IMR-90 (cell line): Measurements from ENCODE around the gene TNS1. TPM values are rescaled to one million over a fixed set of nuclear protein-coding genes. Genes with fewer than 3 reads are reported as not detected.

Source experiments
- ATAC-seq: fragments of 200-7000 bp; cut with Tn5 transposase; 2 replicates; pipeline ENCODE4 v1.9.1; 2020; ENCODE audit warnings: low read depth, mild to moderate bottlenecking, moderate library complexity
- BruUV-seq: library from RNA; stranded (reverse); fragments of 400-500 nt; replicated peaks from 2 replicates; lab custom pipeline; 2021; lab: Mats Ljungman, UMichigan
- CTCF ChIA-PET: fragments of 300-600 bp; formaldehyde crosslinking; extraction: SDS; loops from one replicate; lab custom pipeline; 2021; ENCODE audit warnings: antibody characterized with exemption; lab: Yijun Ruan, JAX
- POLR2A ChIA-PET: fragments of 300-600 bp; sonication (Branson Sonifier 250); formaldehyde crosslinking; loops from one replicate; lab custom pipeline; 2022; ENCODE audit warnings: antibody characterized with exemption; ENCODE audit not compliant: unreplicated experiment; lab: Charles Lee
- DNase-seq: peaks from one replicate; pipeline ENCODE4 v3.0.0; 2013
- H2AFZ ChIP-seq: replicated peaks from 2 replicates; pipeline ENCODE3; 2013; ENCODE audit warnings: low read length, mild to moderate bottlenecking; ENCODE audit not compliant: poor library complexity
- H2AK5ac ChIP-seq: 2 replicates; pipeline ENCODE4 v1.6.1; 2013; ENCODE audit warnings: low read depth, low read length, inconsistent platforms
- H2AK9ac ChIP-seq: replicated peaks from 2 replicates; pipeline ENCODE3; 2013; ENCODE audit warnings: mild to moderate bottlenecking, low read depth, low read length, moderate library complexity; ENCODE audit not compliant: poor library complexity
- H2BK120ac ChIP-seq: 2 replicates; pipeline ENCODE4 v1.6.1; 2013; ENCODE audit warnings: low read depth, low read length, inconsistent platforms
- H2BK15ac ChIP-seq: 3 replicates; pipeline ENCODE4 v1.6.1; 2013; ENCODE audit warnings: low read depth, low read length, inconsistent platforms
- H2BK20ac ChIP-seq: 2 replicates; pipeline ENCODE4 v1.6.1; 2013; ENCODE audit warnings: low read depth, mild to moderate bottlenecking, inconsistent platforms, low read length, moderate library complexity
- H2BK5ac ChIP-seq: 2 replicates; pipeline ENCODE4 v1.6.1; 2013; ENCODE audit warnings: mild to moderate bottlenecking, low read depth, low read length, inconsistent platforms; ENCODE audit not compliant: poor library complexity, severe bottlenecking
- H3K14ac ChIP-seq: replicated peaks from 2 replicates; pipeline ENCODE4 v1.6.1; 2013; ENCODE audit warnings: low read depth, low read length, inconsistent platforms
- H3K18ac ChIP-seq: 2 replicates; pipeline ENCODE4 v1.6.1; 2013; ENCODE audit warnings: low read depth, low read length, control low read depth
- H3K23ac ChIP-seq: 2 replicates; pipeline ENCODE4 v1.6.1; 2013; ENCODE audit warnings: low read depth, low read length, inconsistent platforms
- H3K27ac ChIP-seq: 2 replicates; pipeline ENCODE4 v1.5.1; 2013; ENCODE audit warnings: mild to moderate bottlenecking, control low read depth, low read length; ENCODE audit not compliant: insufficient read depth
- H3K27me3 ChIP-seq: 2 replicates; pipeline ENCODE4 v1.6.1; 2013; ENCODE audit warnings: low read length; ENCODE audit not compliant: control insufficient read depth, insufficient read depth
- H3K36me3 ChIP-seq: 2 replicates; pipeline ENCODE4 v1.6.1; 2013; ENCODE audit warnings: low read length, mixed read lengths; ENCODE audit not compliant: control insufficient read depth, insufficient read depth
- H3K4ac ChIP-seq: 2 replicates; pipeline ENCODE4 v1.6.1; 2013; ENCODE audit warnings: low read depth, low read length, inconsistent platforms
- H3K4me1 ChIP-seq: 2 replicates; pipeline ENCODE4 v1.6.1; 2013; ENCODE audit warnings: low read length, mixed read lengths; ENCODE audit not compliant: control insufficient read depth, insufficient read depth
- H3K4me2 ChIP-seq: 2 replicates; pipeline ENCODE4 v1.6.1; 2013; ENCODE audit warnings: low read depth, mild to moderate bottlenecking, control low read depth, low read length, moderate library complexity
- H3K4me3 ChIP-seq: 2 replicates; pipeline ENCODE4 v1.5.1; 2013; ENCODE audit warnings: low read depth, mild to moderate bottlenecking, control low read depth, low read length, moderate library complexity; ENCODE audit not compliant: insufficient read depth
- H3K56ac ChIP-seq: 2 replicates; pipeline ENCODE4 v1.6.1; 2013; ENCODE audit warnings: low read length, inconsistent platforms; ENCODE audit not compliant: insufficient read depth; ENCODE audit errors: extremely low read depth
- H3K79me1 ChIP-seq, 2 experiments: 2 replicates each; pipeline ENCODE4 v1.6.1; 2013; ENCODE audit warnings: low read length in 2 of 2, inconsistent platforms in 1 of 2, low read depth in 1 of 2
- H3K9ac ChIP-seq: 2 replicates; pipeline ENCODE4 v1.6.1; 2013; ENCODE audit warnings: low read depth, low read length, control low read depth
- H3K9me1 ChIP-seq: 2 replicates; pipeline ENCODE4 v1.6.1; 2013; ENCODE audit warnings: low read length, inconsistent platforms; ENCODE audit not compliant: insufficient read depth
- H3K9me3 ChIP-seq: 2 replicates; pipeline ENCODE4 v1.6.1; 2013; ENCODE audit warnings: low read length; ENCODE audit not compliant: control insufficient read depth, insufficient read depth
- H4K20me1 ChIP-seq: 2 replicates; pipeline ENCODE4 v1.6.1; 2013; ENCODE audit warnings: low read length, inconsistent platforms; ENCODE audit not compliant: insufficient read depth
- H4K5ac ChIP-seq: 2 replicates; pipeline ENCODE4 v1.6.1; 2013; ENCODE audit warnings: mild to moderate bottlenecking, low read depth, low read length, control low read depth
- H4K8ac ChIP-seq, 2 experiments: 2 replicates each; pipeline ENCODE4 v1.6.1; 2013; ENCODE audit warnings: low read depth in 2 of 2, low read length in 2 of 2, control low read depth in 1 of 2, inconsistent platforms in 1 of 2
- H4K91ac ChIP-seq: 2 replicates; pipeline ENCODE4 v1.6.1; 2013; ENCODE audit warnings: low read depth, low read length, inconsistent platforms; ENCODE audit not compliant: insufficient read depth
- BHLHE40 ChIP-seq: fragments of 150-350 bp; IDR thresholded peaks from 2 replicates; pipeline ENCODE4 v1.6.1; 2016; ENCODE audit warnings: mild to moderate bottlenecking, low read depth, low read length
- CEBPB ChIP-seq: IDR thresholded peaks from 2 replicates; pipeline ENCODE4 v1.6.1; 2012; ENCODE audit warnings: low read depth, low read length, improper control_type of control experiment
- MAFK ChIP-seq: IDR thresholded peaks from 2 replicates; pipeline ENCODE4 v1.6.1; 2012; ENCODE audit warnings: low read depth, low read length, improper control_type of control experiment
- NFE2L2 ChIP-seq: fragments of 150-350 bp; IDR thresholded peaks from 2 replicates; pipeline ENCODE4 v1.6.1; 2016; ENCODE audit warnings: low read depth, mild to moderate bottlenecking, low read length
- POLR2A ChIP-seq: IDR thresholded peaks from 2 replicates; pipeline ENCODE4 v1.6.1; 2012; ENCODE audit warnings: mild to moderate bottlenecking, low read depth, low read length
- RAD21 ChIP-seq: IDR thresholded peaks from 2 replicates; pipeline ENCODE4 v1.6.1; 2012; ENCODE audit warnings: low read length, improper control_type of control experiment
- RCOR1 ChIP-seq: IDR thresholded peaks from 2 replicates; pipeline ENCODE4 v1.6.1; 2012; ENCODE audit warnings: mild to moderate bottlenecking, low read length, improper control_type of control experiment; ENCODE audit not compliant: insufficient replicate concordance
- RFX5 ChIP-seq: IDR thresholded peaks from 2 replicates; pipeline ENCODE4 v1.8.0; 2012; ENCODE audit warnings: low read depth, mild to moderate bottlenecking, low read length, moderate library complexity
- SMC3 ChIP-seq: fragments of 150-350 bp; IDR thresholded peaks from 2 replicates; pipeline ENCODE4 v1.6.1; 2016; ENCODE audit warnings: low read depth, mild to moderate bottlenecking, antibody characterized with exemption, low read length, moderate library complexity
- WGBS, 2 experiments: methylation state at CpG; one replicate each; pipeline versions ENCODE4 v1.1.5 to v1.1.7; 2013; ENCODE audit warnings: missing lambda C conversion rate in 2 of 2; ENCODE audit not compliant: insufficient read length in 1 of 2; ENCODE audit errors: extremely low coverage in 2 of 2; 5-methylcytosine and 5-hydroxymethylcytosine counted together
- dilution Hi-C: fragments of 300-500 bp; cut with HindIII; formaldehyde crosslinking; loops from one replicate; pipeline ENCODE4 v1.14.3; 2018; ENCODE audit warnings: low sequenced_read_pairs; ENCODE audit not compliant: unreplicated experiment
- in situ Hi-C: fragments of 300-500 bp; cut with MboI; formaldehyde crosslinking; loops from 3 replicates; pipeline ENCODE4 v1.14.3; 2019; ENCODE audit warnings: low sequenced_read_pairs, inconsistent platforms, mixed read lengths
- intact Hi-C: fragments of 100-400 bp; cut with micrococcal nuclease; formaldehyde crosslinking; loops from 2 replicates; pipeline ENCODE4 v1.10.0; 2022
- polyA plus RNA-seq, 3 experiments: library from polyadenylated mRNA; depleted of rRNA; stranded (reverse); fragments of >200 nt; gene quantifications; 2 replicates each; pipeline ENCODE4 v1.2.3, GENCODE V29; 2012; ENCODE audit warnings: low replicate concordance in 1 of 3
- total RNA-seq: library from RNA; depleted of rRNA; stranded (reverse); fragments of >200 nt; gene quantifications from 2 replicates; pipeline ENCODE4 v1.2.3, GENCODE V29; 2012
- TF ChIP-seq, protein P1 (sequence below): fragments of 150-350 bp; IDR thresholded peaks from 2 replicates; pipeline ENCODE4 v1.6.1; 2016; ENCODE audit warnings: low read depth, mild to moderate bottlenecking, low read length, moderate library complexity, borderline replicate concordance

Gene TNS1
- total and polyA plus RNA-seq, 2 of the 4 experiments (the other 2 are of a cell fraction): 41.1 to 45.2 TPM

DNA sequence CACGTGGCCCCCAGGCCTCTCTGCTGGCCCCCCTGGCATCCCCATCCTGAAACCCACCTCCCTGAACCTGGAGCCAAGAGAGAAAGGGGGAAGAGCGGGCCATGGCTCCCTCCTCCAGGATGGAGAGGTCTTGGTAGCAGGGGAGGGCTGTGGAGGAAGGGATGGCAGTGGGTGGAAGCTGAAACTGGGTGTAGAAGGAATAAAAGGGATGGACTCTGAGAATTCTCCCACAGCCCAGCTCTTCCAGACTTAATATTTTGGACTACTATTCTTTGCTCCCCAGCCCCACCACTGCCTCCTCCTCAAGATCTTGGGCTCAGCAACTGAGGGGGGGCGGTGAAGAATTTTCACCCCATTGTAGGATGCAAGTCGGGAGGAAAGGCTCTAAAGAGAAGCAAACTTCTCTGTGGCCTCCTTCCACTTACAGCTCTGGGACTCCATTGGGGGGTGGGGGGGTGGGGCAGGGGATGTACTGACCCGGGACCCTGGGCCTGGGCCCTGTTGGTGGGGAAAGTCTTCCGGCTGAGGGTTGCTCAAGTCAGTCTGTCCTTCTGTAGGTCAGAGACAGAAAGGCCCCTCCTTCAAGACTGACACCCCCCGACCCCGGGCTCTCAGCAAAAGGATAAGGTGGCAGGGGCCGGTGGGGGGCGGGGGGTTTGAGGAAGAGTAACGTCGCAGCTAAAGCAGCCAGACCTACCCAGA is 501 bp downstream of the TNS1 start:
- BruUV-seq: no TSS peak
- 0% methylated on average over 2 of the region's 12 CpGs; no CpG with 5 or more reads in 1 of the 2 experiments for WGBS, 2 experiments
- TF ChIP-seq RFX5 (no peak), NFE2L2 (no peak), POLR2A (no peak), CEBPB (no peak), RAD21 (no peak), RCOR1 (no peak), MAFK (no peak), SMC3 (no peak), BHLHE40 (no peak)
- TF ChIP-seq, protein P1, sequence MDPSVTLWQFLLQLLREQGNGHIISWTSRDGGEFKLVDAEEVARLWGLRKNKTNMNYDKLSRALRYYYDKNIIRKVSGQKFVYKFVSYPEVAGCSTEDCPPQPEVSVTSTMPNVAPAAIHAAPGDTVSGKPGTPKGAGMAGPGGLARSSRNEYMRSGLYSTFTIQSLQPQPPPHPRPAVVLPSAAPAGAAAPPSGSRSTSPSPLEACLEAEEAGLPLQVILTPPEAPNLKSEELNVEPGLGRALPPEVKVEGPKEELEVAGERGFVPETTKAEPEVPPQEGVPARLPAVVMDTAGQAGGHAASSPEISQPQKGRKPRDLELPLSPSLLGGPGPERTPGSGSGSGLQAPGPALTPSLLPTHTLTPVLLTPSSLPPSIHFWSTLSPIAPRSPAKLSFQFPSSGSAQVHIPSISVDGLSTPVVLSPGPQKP: no peak
- Histone ChIP-seq H4K5ac (peak overlapping the region; percentile 73), H3K4me1 (peaks cover 37% of the 10 kb centered on the region), H3K27me3 (no peaks in the 10 kb centered on the region), H3K27ac (peak overlapping the region; percentile 94), H3K9ac (peak overlapping the region; percentile 95), H4K91ac (peak overlapping the region; percentile 81), H2AK5ac (peak overlapping the region; percentile 95), H2AFZ (peak overlapping the region; percentile 87), H3K79me1 (peaks cover 26 to 73% of the 10 kb centered on the region in 2 experiments), H3K9me1 (peaks cover 21% of the 10 kb centered on the region), H3K4ac (peak overlapping the region; percentile 94), H2BK15ac (no peak overlapping the region; the same call in 2 of the 3 replicates), H2AK9ac (peak overlapping the region; percentile 96), H3K56ac (peak overlapping the region; percentile 35; the same call in 1 of the 2 replicates), H3K36me3 (peaks cover 2% of the 10 kb centered on the region; the same call in 1 of the 2 replicates), H3K4me2 (peak overlapping the region; percentile 93), H4K20me1 (peaks cover 15% of the 10 kb centered on the region; the same call in 1 of the 2 replicates), H2BK5ac (peak overlapping the region; percentile 83), H3K4me3 (peak overlapping the region; percentile 85), H3K18ac (peak overlapping the region; percentile 90), H3K9me3 (no peaks in the 10 kb centered on the region), H2BK120ac (peak overlapping the region; percentile 86; the same call in 1 of the 2 replicates), H3K23ac (peak overlapping the region; percentile 77; the same call in 1 of the 2 replicates), H4K8ac (peak overlapping the region; percentile 63 to 77; a peak in 3 of 4 replicates), H2BK20ac (no peak overlapping the region), H3K14ac (peak overlapping the region; percentile 92)
- peak; percentile 12; the same call in 1 of the 2 replicates for ATAC-seq
- ChIA-PET CTCF (interaction anchor here (1.1 kb wide), 1 partner anchor 9 kb away, joined by 3 read pairs; no protein-coding TSS in a partner anchor), POLR2A (no interaction called here)
- dilution Hi-C loops (no loop called here), intact Hi-C loops (no loop called here), in situ Hi-C loops (no loop called here)
- no peak for DNase-seq
